Cerebellar cortex (tissue), 1 donor: ENCODE results near the gene CBARP.
A peak's percentile ranks its signal among the peaks of the same experiment; 100 is the strongest.
"Not testable (repeated sequence)": the region's sequence is repeated elsewhere in the genome, so short reads cannot be mapped to it uniquely, and the experiment has no call there.

ENCODE experiments used
- DNase-seq: peaks from one replicate; pipeline ENCODE4 v3.0.0-alpha.2; 2015; ENCODE audit warnings: low spot score

Gene CBARP

GRCh38 chr19:1210227-1210538 lies 27.6 kb downstream of the CBARP start:
- no peak for DNase-seq

- DNase-seq, result not testable (repeated sequence)
Observed at GRCh38 chr19:1208830-1209229, 29.0 kb downstream of the CBARP start.

- no peak for DNase-seq
Observed at GRCh38 chr19:1206864-1207450, 30.8 kb downstream of the CBARP start.

DNA sequence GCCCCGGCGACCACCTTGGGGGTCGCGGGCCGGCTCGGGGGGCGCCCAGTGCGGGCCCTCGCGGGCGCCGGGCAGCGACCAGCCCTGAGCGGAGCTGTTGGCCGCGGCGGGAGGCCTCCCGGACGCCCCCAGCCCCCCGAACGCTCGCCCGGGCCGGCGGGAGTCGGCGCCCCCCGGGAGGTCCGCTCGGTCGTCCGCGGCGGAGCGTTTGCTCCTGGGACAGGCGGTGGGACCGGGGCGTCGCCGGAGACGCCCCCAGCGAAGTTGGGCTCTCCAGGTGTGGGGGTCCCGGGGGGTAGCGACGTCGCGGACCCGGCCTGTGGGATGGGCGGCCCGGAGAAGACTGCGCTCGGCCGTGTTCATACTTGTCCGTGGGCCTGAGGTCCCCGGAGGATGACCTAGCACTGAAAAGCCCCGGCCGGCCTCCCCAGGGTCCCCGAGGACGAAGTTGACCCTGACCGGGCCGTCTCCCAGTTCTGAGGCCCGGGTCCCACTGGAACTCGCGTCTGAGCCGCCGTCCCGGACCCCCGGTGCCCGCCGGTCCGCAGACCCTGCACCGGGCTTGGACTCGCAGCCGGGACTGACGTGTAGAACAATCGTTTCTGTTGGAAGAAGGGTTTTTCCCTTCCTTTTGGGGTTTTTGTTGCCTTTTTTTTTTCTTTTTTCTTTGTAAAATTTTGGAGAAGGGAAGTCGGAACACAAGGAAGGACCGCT lies 31.5 kb downstream of the CBARP start:
- no peak for DNase-seq

DNA sequence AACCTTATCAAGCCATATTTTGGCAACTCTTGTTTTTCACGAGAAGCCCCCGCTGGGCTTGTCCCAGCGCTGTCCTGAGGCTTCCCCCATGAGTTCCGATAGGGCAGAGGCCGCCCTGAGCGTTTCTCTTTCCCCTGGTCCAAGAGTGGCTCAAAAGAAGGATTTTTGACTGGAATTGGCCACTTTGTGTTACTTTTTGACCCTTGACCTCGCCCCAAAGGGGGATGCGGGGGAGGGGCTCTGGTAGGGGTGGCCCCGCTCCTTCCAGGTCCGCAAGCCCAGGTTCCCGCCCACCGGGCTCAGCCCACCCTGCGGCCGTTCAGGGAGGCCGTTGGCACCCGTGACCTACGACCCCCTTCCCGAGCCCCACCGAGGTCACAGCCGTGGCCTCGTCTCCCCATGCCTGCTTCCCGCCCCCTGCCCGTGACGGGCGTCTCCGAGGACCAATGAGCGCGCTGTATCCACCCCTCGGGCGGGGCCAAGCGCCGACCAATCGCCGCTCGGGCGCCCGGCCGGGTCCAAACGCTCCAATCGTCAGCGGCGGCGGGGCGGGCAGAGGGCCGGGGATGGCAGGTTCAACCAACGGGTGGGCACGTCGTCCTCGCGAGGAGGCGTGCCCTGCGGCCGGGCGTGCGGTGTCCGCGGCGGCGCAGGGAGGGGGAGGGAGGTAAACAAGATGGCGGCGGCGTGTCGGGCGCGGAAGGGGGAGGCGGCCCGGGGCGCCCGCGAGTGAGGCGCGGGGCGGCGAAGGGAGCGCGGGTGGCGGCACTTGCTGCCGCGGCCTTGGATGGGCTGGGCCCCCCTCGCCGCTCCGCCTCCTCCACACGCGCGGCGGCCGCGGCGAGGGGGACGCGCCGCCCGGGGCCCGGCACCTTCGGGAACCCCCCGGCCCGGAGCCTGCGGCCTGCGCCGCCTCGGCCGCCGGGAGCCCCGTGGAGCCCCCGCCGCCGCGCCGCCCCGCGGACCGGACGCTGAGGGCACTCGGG lies 32.4 kb downstream of the CBARP start, which contains the start of gene STK11:
TSS of gene STK11 (plus strand) at position 665 of the 986 bp plus-strand sequence. CDS start 1,136 bp downstream, outside the sequence.
- DNase-seq, result peak; percentile 97

DNA sequence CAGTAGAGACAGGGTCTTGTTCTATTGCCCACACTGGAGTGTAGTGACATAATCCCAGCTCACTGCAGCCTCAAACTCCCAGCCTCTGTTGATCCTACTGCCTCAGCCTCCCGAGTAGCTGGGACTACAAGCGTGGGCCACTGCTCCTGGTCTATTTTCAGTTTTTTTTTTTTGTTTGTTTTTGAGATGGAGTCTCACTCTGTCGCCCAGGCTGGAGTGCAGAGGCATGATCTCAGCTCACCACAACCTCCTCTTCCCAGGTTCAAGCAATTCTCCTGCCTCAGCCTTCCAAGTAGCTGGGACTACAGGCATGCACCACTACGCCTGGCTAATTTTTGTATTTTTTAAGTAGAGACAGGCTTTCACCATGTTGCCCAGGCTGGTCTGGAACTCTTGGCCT lies 37.2 kb downstream of the CBARP start:
- not testable (repeated sequence) for DNase-seq

DNA sequence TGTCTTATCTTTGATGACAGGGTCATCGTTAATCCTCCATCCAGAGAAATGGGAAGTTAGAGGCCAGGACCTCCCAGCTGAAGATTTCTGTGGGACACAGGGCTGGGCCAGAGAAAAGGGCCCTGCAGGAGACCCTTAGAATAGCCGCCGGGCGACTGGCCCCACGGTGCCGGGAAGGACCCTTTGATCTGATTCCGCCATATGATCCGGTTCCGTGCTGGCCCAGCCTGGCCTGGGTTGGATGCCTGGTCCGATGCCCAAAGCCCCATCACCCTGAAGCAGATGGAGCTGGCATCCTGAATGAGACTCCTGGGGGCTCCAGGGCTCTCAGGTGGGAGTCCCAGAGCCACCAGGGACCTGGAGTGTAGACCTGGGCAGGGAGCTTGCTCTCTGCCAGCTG lies 38.3 kb downstream of the CBARP start:
- no peak for DNase-seq

DNA sequence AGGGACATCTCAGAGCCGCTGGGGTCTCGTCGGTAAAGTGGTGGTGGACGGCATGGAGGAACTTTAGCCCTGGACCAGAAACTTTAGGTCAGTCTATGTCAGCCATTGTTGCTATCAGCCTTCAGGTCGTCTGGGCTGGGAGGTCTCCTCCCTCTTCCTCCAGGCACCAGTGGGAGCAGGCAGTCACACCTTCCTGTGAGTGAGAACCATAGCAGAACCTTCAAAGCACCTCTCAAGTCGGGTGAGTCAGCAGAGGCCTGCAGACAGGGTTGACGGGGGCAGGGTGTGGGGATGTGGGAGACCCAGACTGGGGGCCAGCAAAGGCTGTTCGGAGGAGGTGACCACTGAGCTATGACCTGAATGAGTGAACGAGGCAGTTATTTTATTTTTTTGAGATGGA lies 48.4 kb downstream of the CBARP start:
- DNase-seq, result no peak

GRCh38 chr19:1183543-1184172 lies 54.1 kb downstream of the CBARP start:
- no peak for DNase-seq

DNA sequence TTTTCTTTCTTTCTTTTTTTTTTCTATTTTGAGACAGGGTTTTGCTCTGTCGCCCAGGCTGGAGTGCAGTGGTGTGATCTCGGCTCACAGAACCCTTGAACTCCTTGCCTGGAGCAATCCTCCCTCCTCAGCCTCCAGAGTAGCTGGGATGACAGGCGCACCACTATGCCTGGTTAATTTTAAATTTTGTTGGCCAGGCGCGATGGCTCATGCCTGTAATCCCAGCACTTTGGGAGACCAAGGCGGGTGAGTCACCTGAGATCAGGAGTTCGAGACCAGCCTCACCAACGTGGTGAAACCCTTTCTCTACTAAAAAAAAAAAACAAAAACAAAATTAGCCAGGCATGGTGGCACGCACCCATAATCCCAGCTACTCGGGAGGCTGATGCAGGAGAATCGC lies 55.1 kb downstream of the CBARP start:
- DNase-seq, result no peak

GRCh38 chr19:1182068-1182467 lies 55.7 kb downstream of the CBARP start:
- DNase-seq, result no peak

GRCh38 chr19:1181606-1182005 lies 56.2 kb downstream of the CBARP start:
- no peak for DNase-seq
